ENCODE results near the gene GPC3.

GRCh38 chrX:133859336-133859735, 126.1 kb downstream of the GPC3 start:
- TF ChIP-seq EP300 (IDR thresholded peaks at IDR 0.05): no peak
- no peak for TF ChIP-seq CTCF (IDR thresholded peaks at IDR 0.05)
